CD4-positive, alpha-beta T cell treated with Interleukin-6 for 4 hours (primary cell): ENCODE results near the gene TRIM74.
"Not testable (repeated sequence)": the region's sequence is repeated elsewhere in the genome, so short reads cannot be mapped to it uniquely, and the experiment has no call there.

ENCODE experiments used
- DNase-seq: peaks from one replicate; pipeline ENCODE4 v3.0.0-alpha.2; 2020; ENCODE audit warnings: mixed read lengths

TRIM74 gene

GRCh38 chr7:72954563-72955198 lies 14.6 kb downstream of the TRIM74 start:
- DNase-seq, result not testable (repeated sequence)

GRCh38 chr7:72953901-72954562 lies 15.2 kb downstream of the TRIM74 start:
- DNase-seq, result not testable (repeated sequence)

- DNase-seq, result not testable (repeated sequence)
These were observed 18.8 kb downstream of the TRIM74 start for GRCh38 chr7:72950432-72950831.

GRCh38 chr7:72949686-72950085 lies 19.6 kb downstream of the TRIM74 start:
- DNase-seq, result not testable (repeated sequence)

GRCh38 chr7:72949276-72949675 lies 20.0 kb downstream of the TRIM74 start:
- not testable (repeated sequence) for DNase-seq

- not testable (repeated sequence) for DNase-seq
These were observed 20.6 kb downstream of the TRIM74 start for GRCh38 chr7:72948714-72949113.

- DNase-seq, result not testable (repeated sequence)
These were observed 23.0 kb downstream of the TRIM74 start for GRCh38 chr7:72946130-72946745.

GRCh38 chr7:72945597-72945996 lies 23.7 kb downstream of the TRIM74 start:
- DNase-seq, result not testable (repeated sequence)

GRCh38 chr7:72944937-72945336 lies 24.3 kb downstream of the TRIM74 start:
- DNase-seq, result not testable (repeated sequence)

- not testable (repeated sequence) for DNase-seq
These were observed 26.3 kb downstream of the TRIM74 start for GRCh38 chr7:72942956-72943355.

GRCh38 chr7:72942022-72942705 lies 27.1 kb downstream of the TRIM74 start:
- not testable (repeated sequence) for DNase-seq

GRCh38 chr7:72928216-72928615 lies 41.0 kb downstream of the TRIM74 start:
- DNase-seq, result not testable (repeated sequence)

GRCh38 chr7:72927791-72928190 lies 41.5 kb downstream of the TRIM74 start:
- not testable (repeated sequence) for DNase-seq

GRCh38 chr7:72925546-72926120 lies 43.6 kb downstream of the TRIM74 start:
- no peak for DNase-seq

GRCh38 chr7:72924733-72925545 lies 44.3 kb downstream of the TRIM74 start, which contains the start of gene POM121:
POM121 (plus strand) TSS chr7:72925095; CDS start chr7:72925122, 27 bp downstream.
- DNase-seq, result peak; percentile 85

GRCh38 chr7:72924386-72924732 lies 44.9 kb downstream of the TRIM74 start:
- DNase-seq, result no peak

GRCh38 chr7:72919256-72919775 lies 50.0 kb downstream of the TRIM74 start:
- DNase-seq, result no peak

- peak; percentile 5 for DNase-seq
These were observed 54.3 kb downstream of the TRIM74 start for GRCh38 chr7:72914756-72915525.

GRCh38 chr7:72913750-72914149 lies 55.5 kb downstream of the TRIM74 start:
- not testable (repeated sequence) for DNase-seq

GRCh38 chr7:72911395-72911794 lies 57.9 kb downstream of the TRIM74 start:
- not testable (repeated sequence) for DNase-seq
